ENCODE data around the gene RMND5B.

DNA sequence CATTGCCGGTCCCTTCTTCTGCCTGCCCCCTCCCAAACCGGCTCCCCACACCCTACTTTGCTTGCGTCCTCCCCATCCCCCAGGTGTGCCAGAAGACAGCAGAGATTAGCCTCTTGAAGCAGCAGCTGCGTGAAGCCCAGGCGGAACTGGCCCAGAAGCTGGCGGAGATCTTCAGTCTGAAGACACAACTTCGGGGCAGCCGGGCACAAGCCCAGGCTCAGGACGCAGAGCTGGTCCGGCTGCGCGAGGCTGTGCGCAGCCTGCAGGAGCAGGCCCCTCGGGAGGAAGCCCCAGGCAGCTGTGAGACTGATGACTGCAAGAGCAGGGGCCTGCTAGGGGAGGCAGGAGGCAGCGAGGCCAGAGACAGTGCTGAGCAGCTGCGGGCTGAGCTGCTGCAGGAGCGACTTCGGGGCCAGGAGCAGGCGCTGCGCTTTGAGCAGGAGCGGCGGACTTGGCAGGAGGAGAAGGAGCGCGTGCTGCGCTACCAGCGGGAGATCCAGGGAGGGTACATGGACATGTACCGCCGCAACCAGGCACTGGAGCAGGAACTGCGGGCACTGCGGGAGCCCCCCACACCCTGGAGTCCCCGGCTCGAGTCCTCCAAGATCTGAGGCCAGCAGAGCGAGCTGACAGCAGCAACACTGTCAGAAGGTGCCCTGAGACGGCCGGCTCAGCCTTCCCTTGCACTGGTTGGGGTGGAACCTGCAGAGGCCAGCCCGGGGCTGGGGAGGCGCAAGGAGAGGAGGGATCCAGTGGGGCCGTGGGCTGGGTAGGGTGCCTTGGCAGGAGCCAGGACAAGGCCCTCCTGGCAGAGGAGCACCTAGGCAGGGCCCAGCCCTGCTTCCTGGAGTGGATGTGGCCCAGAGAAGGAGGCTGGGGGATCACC lies 9.2 kb upstream of the RMND5B start:
- no peak for TF ChIP-seq POLR2AphosphoS5 (IDR thresholded peaks at IDR 0.05; ENCODE audit: borderline replicate concordance, low read depth, low read length)
- no peak for TF ChIP-seq EZH2 (IDR thresholded peaks at IDR 0.05)
- TF ChIP-seq FOXP2 (optimal IDR thresholded peaks at IDR 0.05; ENCODE audit: control extremely low read depth, extremely low read length, insufficient read depth) = no peak
